ENCODE data around the gene PGPEP1.
"Not testable (repeated sequence)": the region's sequence is repeated elsewhere in the genome, so short reads cannot be mapped to it uniquely, and the experiment has no call there.

The PGPEP1 gene

DNA sequence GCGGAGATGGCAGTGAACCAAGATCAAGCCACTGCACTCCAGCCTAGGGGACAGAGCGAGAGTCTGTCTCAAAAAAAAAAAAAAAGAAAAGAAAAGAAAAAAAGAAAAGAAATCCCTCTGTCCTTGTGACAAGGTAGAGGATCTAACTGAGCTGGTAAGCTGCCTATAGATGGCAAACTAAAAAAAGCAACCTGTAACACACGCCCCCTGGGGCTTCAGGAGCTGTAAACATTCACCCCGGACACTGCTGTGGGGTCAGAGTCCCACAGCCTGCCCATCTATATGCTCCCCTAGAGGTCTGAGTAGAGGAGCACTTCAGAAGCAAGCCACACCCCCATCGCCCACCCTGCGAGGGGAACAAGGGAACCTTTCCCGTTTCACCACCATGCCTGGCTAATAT, 4.3 kb upstream of the PGPEP1 start:
- FAIRE-seq, result no peak

DNA sequence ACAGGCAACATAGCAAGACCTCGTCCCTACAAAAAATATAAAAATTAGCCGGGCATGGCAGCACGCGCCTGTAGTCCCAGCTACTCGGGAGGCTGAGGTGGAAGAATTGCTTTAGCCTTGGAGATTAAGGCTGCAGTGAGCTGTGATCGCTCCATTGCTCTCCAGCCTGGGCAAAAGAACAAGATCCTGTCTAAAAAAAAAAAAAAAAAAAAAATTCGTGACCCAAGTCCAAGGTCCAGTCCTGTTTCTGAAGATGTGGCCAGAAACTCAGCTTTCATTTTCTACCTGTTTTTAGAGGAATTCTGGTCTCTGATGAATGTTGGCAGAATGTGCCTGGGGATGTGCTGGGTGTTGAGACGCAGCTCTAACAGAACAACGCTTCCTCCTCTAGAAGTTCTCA, 1.9 kb upstream of the PGPEP1 start:
- no peak for FAIRE-seq

DNA sequence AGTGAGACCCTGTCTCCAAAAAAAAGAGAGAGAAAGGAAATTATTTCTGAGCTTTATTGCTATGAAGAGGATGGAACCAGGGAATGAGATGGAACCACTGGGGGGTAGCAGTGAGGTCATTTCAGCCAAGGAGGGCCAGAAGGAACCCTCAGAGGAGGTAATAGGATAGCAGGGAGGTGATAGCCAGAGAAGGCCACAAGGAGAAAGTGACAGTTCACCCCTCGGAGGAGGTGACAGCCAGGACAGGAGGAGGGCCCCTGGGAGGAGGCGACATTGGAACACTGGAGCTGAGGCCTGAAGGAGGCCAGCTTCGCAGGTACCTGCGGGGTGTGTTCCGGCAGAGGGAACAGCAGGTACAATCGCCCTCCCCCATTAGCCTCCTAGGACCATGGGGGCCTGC, 675 bp upstream of the PGPEP1 start:
- FAIRE-seq, result no peak

DNA sequence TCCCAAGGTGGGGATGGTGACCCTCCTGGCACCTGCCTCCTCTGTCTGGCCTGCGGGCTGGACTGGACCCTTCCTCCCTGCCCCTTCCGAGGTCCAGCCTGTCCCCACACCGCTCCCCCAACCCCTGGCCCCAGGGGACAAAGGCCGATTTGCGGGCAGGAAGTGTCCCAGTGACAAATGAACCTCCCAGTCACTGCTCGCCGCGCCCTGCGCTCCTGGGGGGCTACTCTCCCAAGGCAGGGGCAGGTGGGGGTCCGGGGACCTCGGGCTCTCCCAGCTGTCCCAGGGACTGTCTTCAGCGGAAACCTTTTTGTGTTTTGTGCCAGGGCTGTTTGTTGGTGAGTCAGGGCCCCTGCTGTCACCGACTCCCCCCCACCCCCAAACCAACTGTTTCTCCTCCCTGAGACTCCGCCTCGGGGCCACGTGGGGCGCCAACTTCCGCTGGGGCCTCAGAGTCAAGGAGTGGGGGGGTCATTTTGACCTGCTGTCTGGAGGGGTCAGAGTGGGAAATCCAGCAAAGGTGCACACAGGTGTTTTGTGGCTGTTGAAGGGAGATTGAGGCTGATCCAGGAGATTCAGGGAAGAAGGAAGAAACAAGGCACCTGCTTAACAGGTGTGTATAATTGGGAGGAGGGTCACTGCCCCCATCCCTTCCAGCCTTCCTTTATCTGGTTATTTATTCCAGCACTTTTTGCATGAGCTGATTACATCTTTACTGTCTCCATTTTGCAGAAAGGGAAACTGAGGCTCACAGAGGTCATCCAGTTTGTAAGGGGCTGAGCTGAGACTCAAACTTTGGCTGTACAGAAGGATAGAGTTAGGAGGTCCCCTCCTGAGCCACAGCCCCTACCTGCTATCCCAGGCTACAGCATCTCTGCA, 831 bp downstream of the PGPEP1 start:
- FAIRE-seq, result no peak

DNA sequence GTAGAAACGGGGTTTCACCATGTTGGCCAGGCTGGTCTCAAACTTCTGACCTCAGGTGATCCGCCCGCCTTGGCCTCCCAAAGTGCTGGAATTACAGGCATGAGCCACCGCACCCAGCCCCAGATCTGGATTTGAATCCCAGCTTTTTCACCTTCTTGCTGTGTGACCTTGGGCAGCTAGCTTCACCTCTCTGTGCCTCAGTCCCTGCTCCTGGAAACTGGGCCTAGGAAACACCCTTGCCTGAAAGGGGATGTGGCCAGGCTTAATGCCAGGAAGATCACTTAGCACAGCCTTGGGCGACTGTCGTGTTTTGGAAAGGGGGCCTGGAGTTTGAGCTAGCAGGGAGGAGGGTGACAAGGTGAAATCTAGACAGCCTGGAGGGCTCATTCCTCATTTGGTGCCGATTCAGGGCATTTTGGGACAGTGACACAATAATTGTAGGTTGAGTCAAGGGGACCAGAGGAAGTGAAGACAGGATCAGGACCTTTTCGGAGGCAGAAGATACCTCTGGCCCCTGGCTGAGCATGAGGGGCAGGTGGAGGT, 1.8 kb downstream of the PGPEP1 start:
- no peak for FAIRE-seq

DNA sequence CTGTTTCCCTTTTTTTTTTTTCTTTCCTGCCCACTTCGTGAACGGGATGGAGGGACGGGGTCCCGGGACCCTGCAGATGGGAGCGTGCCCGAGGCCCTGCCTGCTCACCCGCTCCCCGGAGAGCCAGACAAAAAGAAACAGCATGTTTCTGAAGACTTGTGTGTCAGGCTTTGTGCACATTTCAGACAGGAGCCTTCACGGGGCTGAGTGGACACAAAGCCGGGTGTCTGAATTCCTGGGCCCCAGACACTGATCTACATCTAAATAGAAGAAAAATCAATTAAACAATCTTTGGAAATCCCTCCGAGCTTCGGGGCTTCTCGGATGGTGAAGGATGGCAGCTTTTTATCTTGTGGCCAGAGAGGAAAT, 4.2 kb downstream of the PGPEP1 start:
- FAIRE-seq, result no peak

DNA sequence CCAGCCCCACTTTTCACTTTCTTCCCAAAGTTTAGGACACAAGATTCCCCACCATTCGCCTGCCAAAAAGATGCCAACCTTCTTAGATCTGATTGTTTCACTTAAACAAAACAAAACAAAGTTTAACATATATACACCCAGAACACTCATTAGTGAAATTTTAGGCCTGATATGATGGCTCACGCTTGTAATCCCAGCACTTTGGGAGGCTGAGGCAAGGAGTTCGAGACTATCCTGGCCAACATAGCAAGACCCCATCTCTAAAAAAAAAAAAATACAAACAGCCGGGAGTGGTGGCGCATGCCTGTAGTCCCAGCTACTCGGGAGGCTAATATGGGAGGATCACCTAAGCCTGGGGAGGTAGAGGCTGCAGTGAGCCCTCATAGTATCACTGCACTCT, 4.9 kb downstream of the PGPEP1 start:
- no peak for FAIRE-seq

DNA sequence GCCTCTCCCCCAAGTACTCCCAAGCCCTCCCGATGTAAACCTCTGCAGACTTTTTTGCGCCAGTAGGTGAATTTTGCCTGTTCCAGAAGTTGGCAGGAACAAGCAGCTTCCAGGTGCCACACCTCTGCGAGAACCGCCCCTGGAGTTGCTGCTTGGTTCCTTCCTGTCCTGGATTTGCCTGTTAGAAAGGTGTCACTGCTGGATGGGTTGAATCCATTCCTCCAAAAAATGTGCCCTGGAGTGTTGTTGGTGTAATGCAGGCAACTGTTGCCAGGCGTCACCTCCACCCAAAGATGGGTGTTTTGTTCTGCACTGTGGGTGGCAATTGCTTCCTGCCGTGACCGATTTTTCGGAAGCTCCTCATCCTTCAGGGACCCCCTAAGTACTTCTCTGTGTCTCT, 5.7 kb downstream of the PGPEP1 start:
- no peak for FAIRE-seq

DNA sequence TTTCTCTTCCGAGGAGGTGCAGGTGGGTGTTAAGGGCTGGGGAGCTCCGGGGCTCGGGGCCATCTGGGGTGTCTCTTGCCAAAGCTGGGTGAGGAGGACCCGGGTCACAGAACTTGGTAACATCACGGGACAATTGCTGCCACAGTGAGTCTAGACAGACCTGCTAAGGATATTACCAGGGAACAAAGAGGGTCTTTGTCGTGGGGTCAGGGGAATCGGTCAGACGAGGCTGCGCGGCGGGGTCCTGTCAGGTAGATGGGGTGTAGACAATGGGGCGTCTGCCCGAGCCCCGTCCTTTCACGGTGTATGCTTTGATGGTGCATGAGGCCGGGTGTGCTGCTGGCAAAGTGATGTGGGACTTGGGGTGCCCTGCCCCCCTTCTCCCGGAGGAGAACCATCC, 7.8 kb downstream of the PGPEP1 start:
- FAIRE-seq, result no peak

DNA sequence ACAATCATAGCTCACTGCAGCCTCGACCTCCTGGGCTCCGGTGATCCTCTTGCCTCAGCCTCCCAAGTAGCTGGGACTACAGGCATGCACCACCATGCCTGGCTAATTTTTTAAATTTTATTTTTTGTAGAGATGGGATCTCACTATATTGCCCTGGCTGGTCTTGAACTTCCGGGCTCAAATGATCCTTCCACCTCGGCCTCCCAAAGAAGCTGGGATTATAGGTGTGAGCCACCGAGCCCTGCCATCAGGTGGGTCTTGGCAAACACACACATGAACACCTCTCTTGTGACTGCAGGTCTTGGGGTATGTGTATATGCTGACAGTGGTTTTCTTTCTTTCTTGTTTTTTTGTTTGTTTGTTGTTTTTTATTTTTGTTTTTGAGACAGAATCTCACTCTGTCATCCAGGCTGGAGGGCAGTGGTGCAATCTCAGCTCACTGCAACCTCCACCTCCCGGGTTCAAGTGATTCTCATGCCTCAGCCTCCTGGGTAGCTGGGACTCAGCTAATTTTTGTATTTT, 8.5 kb downstream of the PGPEP1 start:
- not testable (repeated sequence) for FAIRE-seq

DNA sequence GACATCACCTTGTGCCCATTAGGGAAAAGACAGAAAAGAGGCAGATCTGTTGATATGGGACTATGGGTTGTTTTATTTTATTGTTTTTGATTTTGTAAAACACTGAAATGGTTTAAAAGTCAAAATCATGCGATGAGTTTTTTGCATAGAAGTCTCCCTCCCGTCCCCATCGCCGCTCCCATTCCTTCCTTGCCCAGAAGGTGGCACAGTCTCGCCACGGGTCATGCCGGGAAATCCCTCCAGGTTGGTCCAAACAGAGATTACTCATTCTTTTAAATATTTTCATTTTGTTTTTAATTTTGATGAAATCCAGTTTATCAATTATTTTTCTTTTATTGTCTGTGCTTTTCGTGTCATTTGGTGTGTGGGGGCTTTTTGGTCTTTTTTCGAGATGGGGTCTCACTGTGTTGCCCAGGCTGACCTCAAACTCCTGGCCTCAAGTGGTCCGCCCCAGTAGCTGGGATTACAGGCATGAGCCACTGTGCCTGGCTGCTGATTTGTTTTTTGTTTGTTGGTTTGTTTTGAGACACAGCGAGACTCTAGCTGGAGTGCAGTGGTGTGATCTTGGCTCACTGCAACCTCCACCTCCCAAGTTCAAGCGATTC, 9.2 kb downstream of the PGPEP1 start:
- FAIRE-seq, result peak; percentile 84

DNA sequence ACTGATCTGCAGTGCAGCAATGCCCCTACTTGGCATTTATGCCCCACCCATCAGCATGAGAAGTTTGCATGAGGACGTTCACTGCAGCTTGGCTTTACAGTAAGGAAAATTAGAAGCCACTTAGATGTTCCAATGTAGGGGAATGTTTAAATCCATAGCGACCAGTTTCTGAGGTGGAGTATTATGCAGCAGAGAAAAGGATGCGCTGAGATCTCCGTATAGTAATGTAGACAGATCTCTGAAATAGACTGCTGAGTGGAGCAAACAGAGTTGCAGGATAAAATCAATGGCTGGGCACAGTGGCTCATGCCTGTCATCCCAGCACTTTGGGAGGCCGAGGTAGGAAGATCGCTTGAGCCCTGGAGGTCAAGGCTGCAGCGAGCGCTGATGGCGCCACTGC, 10.1 kb downstream of the PGPEP1 start:
- FAIRE-seq, result no peak

DNA sequence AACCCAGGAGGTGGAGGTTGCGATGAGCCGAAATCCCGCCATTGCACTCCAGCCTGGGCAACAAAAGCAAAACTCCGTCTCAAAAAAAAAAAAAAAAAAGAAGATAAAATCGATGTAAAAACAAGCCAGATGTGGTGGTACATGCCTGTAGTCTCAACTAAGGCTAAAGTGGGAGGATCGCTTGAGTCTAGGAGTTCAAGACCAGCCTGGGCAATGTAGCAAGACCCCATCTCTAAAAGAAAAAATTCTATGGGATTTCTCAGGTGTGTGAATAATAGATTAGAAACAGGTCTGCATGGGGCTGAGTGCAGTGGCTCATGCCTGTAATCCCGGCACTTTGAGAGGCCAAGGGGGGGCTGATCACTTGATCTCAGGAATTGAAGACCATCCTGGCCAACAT, 11.1 kb downstream of the PGPEP1 start:
- FAIRE-seq, result no peak

DNA sequence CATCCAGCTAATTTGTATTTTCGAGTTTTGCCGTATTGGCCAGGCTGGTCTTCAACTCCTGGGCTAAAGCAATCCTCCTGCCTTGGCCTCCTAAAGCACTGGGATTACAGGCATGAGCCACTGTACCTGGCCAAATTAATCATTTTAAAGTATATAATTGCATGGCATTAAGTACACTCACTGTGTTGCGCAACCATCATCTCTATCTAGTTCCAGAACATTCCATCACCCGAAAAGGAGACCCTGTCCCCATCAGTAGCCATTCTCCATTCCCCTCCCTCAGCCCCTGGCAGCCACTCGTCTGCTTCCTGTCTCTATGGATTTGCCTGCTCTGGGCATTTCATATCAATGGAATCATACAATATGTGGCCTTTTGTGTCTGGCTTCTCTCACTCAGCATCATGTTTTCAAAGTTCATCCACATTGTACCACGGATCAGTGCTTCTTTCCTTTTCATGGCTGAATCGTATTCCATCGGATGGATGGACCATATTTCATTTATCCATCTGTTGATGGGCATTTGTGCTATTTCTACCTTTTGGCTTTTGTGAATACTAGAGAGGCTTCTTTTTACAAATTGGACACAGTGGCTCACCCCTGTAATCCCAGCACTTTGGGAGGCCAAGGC, 13.1 kb downstream of the PGPEP1 start:
- FAIRE-seq, result no peak

DNA sequence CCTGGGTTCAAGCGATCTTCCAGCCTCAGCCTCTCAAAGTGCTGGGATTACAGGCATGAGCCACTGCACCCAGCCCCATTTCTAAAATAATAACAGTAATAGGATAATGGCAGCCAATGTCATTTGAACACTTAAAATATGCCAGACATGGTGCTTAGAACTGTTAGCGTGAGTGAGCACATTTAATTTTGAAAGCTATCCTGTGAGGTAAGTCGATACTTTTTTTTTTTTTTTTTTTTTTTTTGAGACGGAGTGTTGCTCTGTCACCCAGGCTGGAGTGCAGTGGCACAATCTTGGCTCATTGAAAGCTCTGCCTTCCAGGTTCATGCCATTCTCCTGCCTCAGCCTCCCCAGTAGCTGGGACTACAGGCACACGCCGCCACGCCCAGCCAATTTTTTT, 14.3 kb downstream of the PGPEP1 start:
- not testable (repeated sequence) for FAIRE-seq

DNA sequence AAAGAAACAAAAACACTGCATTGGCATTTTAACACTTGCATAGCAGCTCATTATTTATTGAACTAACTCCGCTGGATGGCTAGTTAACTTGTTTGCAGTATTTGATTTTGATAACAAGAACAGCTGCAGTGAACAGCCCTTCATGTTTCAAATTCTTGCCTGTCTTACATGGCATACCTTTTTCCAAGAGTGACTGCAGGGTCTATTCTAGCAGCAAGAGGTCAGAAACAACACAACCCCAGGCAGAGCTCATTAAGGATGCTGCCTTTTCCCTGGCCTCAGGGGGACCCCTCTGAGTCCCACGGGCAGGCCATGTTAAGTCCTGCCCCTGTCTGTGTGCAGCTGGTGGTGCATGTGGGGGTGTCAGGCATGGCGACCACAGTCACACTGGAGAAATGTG, 16.6 kb downstream of the PGPEP1 start:
- FAIRE-seq, result no peak

DNA sequence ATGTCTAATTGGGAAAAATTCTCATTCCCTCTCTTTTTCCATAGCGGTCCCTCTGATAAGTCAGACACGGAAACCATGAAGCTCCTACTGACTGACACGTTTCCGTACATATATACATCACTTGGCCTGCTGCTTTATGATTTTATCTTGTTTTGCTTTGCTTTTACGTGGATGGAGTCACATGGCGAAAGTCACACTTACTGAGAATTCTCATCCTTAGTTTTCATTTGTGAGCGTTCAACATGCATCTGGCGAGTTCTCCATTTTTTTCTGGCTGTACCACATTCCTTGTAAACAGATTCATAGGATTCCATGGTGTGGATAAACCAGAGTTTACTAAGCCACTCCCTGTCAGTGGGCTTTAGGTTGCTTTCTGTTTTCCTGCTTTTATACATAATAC, 21.2 kb downstream of the PGPEP1 start:
- no peak for FAIRE-seq

DNA sequence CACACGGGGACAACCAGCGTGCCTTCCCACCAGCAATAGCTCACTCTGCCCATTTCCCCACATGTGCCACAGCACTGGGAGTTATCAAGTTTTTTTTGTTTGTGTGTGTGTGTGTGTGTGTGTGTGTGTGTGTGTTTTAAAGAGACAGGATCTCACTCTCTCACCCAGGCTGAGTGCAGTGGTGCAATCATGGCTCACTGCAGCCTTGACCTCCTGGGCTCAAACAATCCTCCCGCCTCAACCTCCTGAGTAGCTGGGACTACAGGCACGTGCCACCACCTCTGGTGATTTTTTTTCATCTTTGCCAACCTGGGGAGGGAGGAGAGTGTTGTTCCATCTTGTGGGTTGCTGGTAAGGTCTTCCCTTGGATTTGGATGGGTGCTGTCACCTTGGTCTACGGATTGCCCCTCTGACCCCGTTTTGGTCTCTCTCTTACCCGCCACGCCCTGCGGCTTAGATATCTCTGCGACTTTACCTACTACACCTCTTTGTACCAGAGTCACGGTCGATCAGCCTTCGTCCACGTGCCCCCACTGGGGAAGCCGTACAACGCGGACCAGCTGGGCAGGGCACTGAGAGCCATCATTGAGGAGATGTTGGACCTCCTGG, 22.6 kb downstream of the PGPEP1 start:
- no peak for FAIRE-seq

DNA sequence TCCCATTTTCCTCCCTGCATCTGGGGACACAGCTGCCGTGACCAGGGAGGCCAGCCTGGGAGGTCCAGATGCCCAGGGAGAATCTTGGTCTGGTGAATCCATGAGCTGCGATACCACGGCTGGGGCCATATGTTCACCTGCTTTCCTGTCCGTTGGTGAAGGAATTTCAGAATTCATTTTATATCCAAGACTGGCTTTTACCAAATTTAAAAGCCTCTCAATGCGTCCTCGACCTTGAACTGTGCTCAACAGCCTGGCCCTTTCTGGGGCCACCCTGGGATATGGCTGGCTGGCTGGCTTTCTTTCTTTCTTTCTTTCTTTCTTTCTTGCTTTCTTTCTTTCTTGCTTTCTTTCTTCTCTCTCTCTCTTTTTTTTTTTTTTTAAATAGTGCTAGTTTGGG, 23.4 kb downstream of the PGPEP1 start:
- FAIRE-seq, result no peak

DNA sequence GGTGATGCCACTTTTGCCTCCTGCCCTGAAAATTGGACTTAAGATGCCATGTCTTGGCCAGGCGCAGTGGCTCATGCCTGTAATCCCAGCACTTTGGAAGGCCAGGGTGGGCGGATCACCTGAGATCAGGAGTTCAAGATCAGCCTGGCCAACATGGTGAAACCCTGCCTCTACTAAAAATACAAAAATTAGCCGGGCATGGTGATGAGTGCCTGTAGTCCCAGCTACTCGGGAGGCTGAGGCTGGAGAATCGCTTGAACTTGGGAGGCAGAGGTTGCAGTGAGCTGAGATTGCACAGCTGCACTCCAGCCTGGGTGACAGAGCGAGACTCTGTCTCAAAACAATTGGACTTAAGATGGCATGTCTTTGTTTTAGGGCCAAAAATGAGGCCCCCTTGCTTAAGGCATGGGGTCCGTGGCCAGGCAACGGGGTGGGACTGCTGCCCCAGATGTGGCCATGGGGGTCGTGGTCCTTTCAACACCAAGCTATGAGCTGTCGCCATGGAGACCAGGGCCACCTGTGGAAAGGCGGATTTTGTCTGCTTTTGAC, 24.0 kb downstream of the PGPEP1 start:
- FAIRE-seq, result not testable (repeated sequence)

DNA sequence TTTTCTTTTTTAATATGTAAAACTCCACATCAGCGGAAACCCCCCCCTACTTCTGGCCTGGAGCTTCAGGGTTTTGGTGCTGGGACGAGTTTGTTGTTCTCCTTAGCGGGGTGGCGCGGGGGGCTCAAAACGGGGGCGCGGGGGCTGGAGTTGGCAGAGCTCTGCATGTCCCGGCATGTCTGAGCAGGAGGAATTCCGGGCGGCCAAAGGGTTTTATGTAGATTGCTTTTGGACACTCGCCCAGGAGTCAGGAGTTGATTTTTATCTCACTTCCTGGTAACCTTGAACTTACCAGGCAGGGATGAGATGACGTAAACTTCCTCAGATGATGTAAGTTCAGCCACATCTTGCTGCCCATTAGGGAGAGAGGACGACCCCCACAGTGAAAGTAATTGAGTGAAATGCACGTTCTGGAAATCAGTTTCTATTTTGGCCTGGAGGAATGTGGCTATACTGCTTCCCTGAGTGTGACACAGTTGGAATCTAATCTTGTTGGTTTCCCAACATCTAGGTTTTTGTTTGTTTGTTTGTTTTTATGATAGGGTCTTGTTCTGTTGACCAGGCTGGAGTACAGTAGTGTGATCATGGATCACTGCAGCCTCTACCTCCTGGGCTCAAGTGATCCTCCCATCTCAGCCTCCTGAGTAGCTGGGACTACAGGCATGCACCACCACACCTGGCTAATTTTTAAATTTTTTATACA, 24.6 kb downstream of the PGPEP1 start:
- peak; percentile 86 for FAIRE-seq

DNA sequence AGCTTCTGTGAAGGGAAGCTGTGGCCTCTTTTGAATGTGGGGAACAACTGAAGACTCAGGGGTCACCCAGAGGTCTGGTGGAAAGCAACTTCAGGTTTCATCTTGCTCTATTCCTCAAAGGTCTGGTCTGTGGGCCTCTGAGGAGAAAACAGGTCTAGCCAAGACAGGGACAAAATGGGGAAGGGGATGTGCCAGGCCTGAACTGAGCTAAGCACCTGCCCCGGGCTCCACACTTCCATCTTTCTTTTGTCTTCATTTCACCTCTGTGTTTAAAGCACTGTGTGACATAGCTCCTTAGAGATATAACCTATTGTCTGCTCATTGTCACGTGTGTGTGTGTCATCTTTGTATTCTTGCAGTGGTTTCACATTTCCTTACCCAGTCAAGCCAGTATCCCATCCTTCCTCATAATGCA, 25.6 kb downstream of the PGPEP1 start:
- no peak for FAIRE-seq

Measured in TTC549 (cell line).